ENCODE data around the gene CPE.

CPE gene

DNA sequence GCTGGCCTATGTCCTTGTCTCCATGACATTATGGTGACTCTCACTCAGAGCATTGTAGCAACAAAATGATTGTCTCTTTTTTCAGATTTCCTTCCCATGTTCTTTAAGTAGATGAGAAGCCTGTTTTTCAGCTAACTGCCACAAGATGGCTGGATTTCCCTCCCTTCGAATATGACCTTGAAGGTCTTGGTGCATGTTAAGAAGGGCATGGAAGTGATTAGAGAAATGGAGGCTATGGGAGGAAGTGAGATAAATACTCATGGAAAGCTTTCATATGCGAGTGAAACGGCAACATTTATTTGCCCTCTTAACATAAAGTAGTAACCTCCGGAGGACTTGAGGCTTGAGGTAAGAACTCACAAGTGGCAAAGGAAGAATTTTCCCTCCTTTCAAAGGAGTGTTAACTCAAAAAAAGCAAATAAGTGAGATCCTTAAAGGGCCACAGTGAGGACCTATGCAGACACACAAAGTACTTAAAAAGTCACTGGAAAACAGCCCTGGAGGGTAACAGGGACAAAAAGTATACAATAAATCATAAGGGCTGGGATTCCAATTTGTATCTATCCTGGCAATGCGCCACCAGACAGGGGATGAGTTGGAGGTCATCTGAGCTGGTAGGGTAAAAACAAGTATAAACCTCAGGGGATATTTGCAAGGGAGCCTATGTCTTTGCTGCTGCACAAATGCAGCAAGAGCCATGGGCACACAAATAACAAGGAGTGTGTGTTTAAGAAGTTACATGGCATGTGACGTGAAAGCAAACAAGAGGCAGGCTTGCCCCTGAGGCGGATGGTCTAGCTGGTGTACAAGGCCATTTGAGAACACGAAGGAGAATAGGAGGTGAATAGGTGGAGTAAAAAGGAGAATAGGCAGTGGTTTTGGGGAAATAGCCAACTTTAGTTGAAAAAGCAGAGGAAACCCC lies 96.2 kb downstream of the CPE start:
- no peak overlapping the region for H3K4me3 ChIP-seq (ENCODE audit: control insufficient read depth, low read depth, low read length)
- TF ChIP-seq, protein P1, sequence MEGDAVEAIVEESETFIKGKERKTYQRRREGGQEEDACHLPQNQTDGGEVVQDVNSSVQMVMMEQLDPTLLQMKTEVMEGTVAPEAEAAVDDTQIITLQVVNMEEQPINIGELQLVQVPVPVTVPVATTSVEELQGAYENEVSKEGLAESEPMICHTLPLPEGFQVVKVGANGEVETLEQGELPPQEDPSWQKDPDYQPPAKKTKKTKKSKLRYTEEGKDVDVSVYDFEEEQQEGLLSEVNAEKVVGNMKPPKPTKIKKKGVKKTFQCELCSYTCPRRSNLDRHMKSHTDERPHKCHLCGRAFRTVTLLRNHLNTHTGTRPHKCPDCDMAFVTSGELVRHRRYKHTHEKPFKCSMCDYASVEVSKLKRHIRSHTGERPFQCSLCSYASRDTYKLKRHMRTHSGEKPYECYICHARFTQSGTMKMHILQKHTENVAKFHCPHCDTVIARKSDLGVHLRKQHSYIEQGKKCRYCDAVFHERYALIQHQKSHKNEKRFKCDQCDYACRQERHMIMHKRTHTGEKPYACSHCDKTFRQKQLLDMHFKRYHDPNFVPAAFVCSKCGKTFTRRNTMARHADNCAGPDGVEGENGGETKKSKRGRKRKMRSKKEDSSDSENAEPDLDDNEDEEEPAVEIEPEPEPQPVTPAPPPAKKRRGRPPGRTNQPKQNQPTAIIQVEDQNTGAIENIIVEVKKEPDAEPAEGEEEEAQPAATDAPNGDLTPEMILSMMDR (IDR thresholded peaks at IDR 0.05; ENCODE audit: control insufficient read depth, insufficient read depth, low read depth, low read length, missing control alignments) = no peak
- no peak for DNase-seq (ENCODE audit: low read depth)

DNA sequence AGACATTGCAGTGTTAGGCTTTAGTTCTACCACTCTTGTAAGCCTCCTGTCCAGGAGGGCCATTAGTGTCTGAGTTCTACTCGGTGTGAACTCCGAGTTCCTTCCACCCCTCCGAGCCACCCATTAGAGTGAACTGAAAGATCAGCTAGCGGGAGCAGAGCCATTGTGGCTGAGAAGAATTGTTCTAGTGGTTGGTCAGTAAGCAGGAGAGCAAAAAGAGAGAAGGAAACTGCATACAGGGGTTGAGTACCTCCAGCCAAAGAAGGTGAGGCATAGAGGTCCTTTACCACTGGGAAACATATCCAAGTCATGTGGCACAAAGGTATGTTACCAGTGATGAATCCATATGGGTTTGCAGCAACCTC lies 96.9 kb downstream of the CPE start:
- DNase-seq (ENCODE audit: low read depth) = no peak
- TF ChIP-seq, protein P1 (IDR thresholded peaks at IDR 0.05; ENCODE audit: control insufficient read depth, insufficient read depth, low read depth, low read length, missing control alignments) = no peak

DNA sequence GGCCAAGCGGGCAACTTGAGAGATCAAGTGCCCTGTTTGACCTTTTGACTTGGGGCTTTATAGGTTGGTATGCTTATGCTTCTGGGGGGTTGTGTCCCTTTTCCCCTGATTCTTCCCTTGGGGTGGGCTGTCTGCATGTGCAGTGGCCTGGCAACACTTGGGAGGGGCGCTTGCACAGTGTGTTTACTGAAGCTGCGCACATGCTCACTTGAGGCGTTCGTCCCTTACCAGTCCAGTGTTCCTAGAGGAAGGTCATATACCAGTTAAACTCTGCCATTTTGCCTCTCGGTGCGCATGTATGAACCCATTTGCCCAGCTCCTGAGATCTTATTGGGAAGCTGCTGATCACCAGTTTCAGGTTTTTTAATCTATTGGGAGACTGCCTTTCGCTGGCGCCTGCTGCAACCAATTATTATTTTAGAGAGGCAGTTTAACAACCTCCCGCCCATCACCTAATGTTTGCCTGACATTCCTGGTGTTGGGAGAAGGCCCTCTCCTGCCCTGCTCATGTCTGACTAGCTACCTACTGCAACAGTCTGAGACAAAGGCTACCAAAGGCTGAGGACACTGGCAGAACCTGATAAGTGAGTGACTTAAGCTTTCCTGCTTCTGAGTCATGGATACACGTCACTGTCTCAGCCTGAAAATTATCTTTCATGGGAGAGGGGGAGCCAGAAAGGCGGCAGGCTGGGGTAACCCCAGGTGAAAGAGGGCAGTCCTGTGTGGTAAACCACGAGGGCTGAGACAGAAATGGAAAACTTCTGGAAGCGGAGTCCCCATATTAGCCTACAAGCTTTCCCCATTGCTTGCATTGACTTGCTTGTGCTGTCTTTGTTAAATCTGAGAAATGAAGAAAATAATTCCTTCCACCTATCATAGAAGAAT lies 97.6 kb downstream of the CPE start:
- DNase-seq (ENCODE audit: low read depth) = no peak
- TF ChIP-seq, protein P1 (IDR thresholded peaks at IDR 0.05; ENCODE audit: control insufficient read depth, insufficient read depth, low read depth, low read length, missing control alignments) = no peak
- H3K4me3 ChIP-seq (ENCODE audit: control insufficient read depth, low read depth, low read length) = no peak overlapping the region

More for the DNA sequence above, 96.9 kb downstream of the CPE start:
- no peak overlapping the region for H3K4me3 ChIP-seq (ENCODE audit: control insufficient read depth, low read depth, low read length)

DNA sequence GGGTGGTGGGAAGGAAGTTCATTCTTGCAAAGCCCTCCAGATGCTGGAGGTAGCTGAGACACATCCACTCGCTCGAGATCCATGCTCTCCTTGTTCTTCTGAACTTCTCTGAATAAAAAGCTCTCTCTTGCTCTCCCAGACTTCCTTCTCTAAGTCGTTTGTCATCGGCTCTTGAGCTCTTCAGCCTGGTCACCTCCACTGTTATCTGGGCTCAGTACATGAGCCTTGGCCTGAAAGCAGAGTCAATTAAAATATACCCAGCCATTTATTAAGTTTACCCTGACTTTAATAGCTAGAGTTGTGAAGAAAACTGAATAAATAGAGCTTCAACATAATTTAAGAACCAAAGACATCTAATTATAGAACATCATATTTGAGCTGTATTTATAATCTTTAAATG lies 99.0 kb downstream of the CPE start:
- TF ChIP-seq, protein P1 (IDR thresholded peaks at IDR 0.05; ENCODE audit: control insufficient read depth, insufficient read depth, low read depth, low read length, missing control alignments) = no peak
- no peak overlapping the region for H3K4me3 ChIP-seq (ENCODE audit: control insufficient read depth, low read depth, low read length)
- DNase-seq (ENCODE audit: low read depth) = no peak

DNA sequence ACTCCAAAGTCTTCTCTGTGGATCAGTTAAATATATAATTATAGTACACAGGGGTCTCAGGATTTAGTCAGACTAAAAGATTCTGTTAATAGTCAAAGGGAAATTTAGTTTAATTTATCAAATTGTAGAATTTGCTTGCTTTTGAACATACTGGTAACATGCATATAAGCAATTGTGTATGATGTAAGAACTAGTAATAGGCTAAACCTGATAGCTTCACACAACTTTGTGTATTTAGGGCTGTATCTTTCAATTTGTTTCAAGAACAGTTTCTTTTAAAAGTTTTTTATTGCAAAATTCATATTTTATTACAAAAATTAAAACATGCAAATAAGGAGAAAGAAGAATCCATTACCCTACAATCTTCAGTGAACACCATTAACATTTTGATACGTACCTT lies 99.5 kb downstream of the CPE start:
- H3K4me3 ChIP-seq (ENCODE audit: control insufficient read depth, low read depth, low read length) = no peak overlapping the region
- no peak for DNase-seq (ENCODE audit: low read depth)
- TF ChIP-seq, protein P1 (IDR thresholded peaks at IDR 0.05; ENCODE audit: control insufficient read depth, insufficient read depth, low read depth, low read length, missing control alignments) = no peak

DNA sequence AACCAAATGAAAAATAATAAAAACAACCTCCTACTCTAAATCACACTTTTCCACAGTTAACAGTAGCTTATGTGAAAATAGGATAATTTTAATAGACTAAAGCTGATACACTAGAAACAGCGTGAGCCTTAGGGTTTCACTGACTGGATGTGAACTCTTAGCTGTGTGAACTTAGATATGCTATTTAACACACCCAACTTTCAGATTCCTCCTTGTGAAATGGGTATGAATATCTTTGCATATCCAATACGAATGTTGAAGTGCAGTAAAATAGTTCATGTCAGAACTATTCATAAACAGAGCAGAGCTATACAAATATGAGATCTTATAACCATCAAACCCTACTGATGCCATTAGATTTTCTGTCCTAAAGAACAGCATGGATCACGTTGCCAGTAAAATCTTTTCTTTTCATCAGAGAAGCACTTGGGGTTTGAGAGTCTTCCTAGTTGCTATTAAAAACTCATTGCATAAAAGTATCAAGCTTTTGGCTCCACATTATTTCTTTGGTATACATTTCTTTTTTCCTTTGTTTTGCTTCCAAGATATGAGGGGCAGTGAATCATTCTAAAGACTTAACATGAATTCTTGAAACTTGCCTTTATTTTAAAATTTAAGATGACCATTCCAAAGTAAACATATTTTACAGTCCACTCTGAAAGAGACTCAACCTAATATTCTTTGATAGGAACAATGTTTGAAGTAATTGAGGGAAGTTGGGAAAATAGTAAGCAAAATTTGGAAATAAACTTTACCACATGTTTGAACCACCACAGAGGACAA lies 102.4 kb downstream of the CPE start:
- TF ChIP-seq, protein P1 (IDR thresholded peaks at IDR 0.05; ENCODE audit: control insufficient read depth, insufficient read depth, low read depth, low read length, missing control alignments) = no peak
- DNase-seq (ENCODE audit: low read depth) = no peak
- H3K4me3 ChIP-seq (ENCODE audit: control insufficient read depth, low read depth, low read length) = no peak overlapping the region

Measured in AG09309 (cell line).